HG03159 (cell line): ENCODE measurements around the gene MVP.
"Not testable (repeated sequence)": the region's sequence is repeated elsewhere in the genome, so short reads cannot be mapped to it uniquely, and the experiment has no call there.

Source experiments
- ATAC-seq: cut with Tn5 transposase; IDR thresholded peaks from one replicate; pipeline ENCODE4 v1.9.1; 2021; ENCODE audit warnings: mild to moderate bottlenecking, moderate library complexity; ENCODE audit not compliant: unreplicated experiment

Gene MVP

GRCh38 chr16:29820271-29820701, at the start of gene MVP:
Gene MVP, plus strand, starts transcription at chr16:29820462. Its CDS starts 10,088 bp downstream, at chr16:29830550.
- ATAC-seq, result no peak

DNA sequence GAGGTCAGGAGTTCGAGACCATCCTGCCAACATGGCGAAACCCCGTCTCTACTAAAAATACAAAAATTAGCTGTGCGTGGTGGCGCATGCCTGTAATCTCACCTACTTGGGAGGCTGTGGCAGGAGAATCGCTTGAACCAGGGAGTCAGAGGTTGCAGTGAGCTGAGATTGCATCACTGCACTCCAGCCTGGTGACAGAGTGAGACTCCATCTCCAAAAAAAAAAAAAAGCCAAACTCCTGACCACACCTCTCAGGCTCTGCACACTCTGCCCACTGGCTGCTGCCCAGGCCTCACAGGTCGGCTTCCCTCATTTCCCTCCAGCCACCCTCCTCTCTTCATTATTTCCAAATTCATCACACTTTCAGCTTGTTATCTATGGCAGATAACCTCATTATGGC, 47.9 kb upstream of the MVP start:
- ATAC-seq, result not testable (repeated sequence)

DNA sequence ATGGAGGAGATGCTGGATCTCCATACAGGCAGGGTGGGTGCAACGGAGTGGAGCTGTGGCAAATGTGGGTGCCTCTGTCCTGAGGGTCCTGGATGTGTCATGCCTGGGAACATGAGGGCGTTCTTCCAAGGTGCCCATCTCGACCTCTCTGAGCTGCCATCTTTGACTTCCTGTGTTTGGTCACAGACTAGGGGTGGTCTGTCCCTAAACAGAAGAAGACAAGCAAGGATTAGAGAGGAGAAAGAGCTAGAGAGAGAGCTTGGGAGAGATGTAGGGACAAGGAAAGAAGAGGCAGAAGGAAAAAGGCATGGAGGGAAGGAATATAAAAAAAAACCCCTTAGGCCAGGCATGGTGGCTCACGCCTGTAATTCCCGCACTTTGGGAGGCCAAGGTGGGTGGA, 45.5 kb upstream of the MVP start:
- ATAC-seq, result no peak

GRCh38 chr16:29775742-29776408, 44.4 kb upstream of the MVP start:
- ATAC-seq, result no peak

- ATAC-seq, result no peak
These were observed 42.5 kb upstream of the MVP start, which contains the start of gene ZG16 for GRCh38 chr16:29777576-29778350. Gene ZG16, plus strand, starts transcription at chr16:29778256. Its CDS starts 1,011 bp downstream, at chr16:29779267.

GRCh38 chr16:29779474-29779873, 40.8 kb upstream of the MVP start:
- no peak for ATAC-seq

- ATAC-seq, result not testable (repeated sequence)
These were observed 36.9 kb upstream of the MVP start for GRCh38 chr16:29783094-29783953.

DNA sequence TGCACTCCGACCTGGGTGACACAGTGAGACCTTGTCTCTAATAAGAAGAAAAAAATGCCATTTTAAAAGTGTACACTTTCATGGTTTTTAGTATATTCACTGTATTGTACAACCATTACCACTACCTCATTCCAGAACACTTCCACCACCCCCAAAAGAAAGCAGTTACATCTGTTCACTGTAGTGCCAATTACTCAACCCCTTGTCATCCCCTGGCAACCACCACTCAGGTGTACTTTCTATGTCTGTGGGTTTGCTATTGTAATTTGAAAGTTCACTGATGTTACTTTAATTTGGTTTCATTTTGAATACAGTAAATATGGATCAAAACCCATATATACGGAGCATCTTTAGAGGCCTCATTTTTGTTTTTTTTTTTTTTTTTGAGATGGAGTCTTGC, 36.1 kb upstream of the MVP start:
- ATAC-seq, result no peak

DNA sequence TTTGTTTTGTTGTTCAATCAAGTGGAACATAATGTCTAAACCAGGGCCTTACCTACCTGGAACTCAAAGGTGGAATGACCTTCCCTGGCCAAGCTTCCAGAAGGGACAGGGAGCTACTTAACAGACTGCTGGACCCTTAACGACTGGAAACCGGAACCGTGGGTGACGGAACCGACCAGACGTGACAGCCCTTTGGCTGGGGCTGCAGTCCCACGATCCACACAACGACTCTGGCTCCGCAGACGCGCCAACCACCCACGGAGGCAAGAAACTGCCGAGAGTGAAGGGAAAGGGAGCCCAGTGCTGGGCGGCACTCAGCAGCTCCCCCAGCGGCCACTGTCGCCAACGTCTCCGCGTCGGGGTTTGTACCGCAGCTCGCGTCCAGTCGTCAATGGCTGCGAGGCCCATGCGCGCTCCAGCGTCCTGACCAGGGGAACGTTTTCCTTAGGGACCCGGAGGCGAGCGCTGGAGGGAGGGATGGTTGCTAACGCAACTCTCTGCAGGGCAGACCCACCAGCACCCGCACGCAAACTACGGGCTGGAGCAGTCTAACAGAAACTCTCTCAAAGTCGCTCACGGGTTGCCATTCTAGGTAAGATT, 35.3 kb upstream of the MVP start:
- ATAC-seq, result no peak

DNA sequence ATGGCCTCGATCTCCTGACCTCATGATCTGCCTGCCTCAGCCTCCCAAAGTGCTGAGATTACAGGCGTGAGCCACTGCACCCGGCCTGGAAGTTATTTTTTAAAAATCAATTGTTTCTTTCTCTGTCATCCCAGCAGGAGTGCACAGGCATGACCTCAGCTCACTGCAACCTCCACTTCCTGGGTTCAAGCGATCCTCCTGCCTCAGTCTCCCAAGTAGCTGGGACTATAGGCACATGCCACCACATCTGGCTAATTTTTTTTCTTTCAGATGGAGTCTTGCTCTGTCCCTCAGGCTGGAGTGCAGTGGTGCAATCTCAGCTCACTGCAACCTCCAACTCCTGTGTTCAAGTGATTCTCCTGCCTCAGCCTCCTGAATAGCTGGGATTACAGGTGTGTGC, 33.1 kb upstream of the MVP start:
- not testable (repeated sequence) for ATAC-seq

DNA sequence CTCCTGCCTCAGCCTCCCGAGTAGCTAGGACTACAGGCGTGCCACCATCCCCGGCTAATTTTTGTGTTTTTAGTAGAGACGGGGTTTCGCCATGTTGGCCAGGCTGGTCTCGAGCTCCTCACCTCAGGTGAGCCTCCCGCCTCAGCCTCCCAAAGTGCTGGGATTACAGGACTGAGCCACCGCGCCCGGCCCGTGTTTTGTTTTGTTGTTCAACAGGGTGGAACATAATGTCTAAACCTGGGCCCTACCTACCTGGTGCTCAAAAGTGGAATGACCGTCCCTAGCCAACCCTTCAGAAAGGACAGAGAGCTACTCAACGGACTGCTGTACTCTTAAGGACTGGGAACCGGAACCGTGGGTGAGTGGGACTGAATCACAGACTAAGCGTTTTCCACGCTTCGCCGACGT, 30.5 kb upstream of the MVP start:
- ATAC-seq, result no peak

DNA sequence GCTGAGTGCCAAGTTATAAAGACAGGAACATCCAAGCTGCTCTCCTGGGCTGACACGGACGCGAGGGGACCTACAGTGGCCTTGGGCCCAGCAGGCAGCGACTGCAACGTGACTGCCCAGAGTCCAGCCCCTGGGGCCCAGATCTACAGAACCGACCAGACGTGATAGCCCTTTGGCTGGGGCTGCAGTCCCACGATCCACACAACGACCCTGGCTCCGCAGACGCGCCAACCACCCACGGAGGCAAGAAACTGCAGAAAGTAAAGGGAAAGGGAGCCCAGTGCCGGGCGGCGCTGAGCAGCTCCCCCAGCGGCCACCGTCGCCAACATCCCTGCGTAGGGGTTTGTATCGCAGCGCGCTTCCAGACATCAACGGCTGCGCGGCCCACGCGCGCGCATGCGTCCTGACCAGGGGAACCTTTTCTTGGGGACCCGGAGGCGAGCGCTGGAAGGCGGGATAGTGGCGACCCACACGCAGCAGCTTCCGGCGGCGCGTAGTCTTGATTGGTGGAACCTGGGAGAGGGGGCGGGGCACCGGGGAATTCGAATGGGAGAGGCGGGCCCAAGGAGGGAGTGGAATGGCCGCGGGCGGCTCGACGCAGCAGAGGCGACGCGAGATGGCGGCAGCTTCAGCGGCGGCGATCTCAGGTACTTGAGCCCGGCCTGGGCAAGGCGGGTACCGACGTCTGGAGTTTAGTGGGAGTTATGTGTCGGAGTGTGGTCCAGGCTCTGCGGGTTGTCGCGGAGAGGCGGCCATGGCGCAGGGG, 29.9 kb upstream of the MVP start, which contains the start of gene KIF22:
TSS of gene KIF22 (plus strand) at position 569 of the 766 bp plus-strand sequence. CDS start at position 578, 9 bp downstream.
- peak; percentile 96 for ATAC-seq

DNA sequence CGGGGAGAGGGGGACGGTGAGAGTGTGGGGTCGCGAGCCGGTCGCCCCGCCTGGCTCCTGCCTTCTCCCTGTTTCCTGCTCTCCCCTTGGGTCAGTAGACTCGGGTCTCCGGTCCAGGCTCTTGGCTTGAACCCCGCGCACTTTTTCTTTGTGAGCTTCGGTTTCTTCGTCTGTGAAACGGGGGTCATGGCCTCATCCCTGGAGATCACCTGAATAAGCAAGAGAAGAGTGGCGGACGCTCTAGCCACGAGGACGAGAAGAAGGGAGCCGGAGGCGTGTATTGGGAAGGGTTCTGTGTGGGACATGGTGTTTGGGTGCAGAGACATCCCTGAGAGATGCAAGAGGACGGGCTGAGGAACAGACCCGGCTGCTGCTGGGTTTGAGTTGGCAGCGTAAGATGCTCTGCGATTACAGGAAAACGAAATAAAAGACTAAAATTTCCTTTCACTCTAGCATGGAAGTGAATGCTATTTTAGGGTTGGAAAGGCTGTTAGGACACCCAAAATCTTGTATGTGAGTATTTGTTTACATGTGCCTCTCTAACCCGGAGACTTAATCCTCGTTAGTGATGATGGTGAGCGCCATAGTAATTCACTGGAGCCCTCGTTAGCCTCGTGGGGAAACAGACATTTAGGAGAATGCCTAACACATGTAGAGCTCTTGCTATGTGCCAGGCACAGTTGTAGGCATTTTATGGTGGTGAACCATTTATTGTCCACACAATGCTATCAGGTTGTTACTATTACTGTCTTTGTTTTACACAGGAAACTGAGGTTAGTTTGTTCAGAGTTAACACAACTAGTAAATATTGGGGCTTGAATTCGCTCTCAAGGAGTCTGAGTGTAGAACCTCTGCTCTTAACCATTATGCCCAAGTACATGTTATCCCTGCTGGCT, 29.1 kb upstream of the MVP start:
- no peak for ATAC-seq

DNA sequence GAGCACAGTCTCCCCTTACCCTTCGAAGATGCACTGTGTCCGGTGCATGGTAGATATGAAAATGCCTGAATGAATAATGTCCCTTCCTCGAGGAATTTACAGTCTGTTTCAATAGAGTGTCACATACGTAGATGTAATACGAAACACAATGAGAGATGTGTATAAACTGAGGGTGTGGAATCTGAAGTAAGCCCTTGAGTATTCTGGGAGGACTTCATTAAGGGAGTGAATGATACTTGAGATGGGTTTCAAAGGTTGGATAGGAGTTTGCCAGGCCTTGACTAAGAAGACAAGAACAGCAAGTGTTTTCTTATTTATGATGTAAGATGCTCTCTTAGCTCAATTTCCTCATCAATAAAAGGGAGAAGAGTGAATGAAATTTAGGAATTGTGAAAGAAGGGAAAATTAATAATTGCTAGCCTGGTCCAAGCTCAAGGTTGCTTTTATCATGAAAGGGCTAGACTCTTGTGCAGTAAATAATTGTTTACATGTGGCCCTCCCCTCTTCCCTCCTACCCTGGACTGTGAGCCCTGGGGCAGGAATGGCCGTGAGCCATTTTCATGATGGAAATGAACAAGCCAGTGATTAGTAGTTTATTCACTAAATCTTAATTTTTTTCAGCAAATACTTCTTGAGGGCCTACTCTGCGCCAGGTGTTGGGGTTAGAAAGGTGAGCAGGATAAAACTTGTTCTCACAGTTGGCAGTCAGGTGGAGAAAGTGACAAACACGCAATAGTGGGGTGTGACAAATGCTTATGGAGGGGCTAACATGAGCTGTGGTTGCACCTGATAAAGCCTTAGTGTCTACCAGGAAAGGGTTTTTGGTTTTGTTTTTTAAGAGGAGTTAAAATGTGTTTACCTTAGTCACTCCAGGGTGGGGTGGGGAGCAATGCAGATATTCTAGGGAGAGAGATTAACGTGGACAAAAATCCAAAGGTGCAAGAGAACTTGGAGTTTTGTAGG, 28.1 kb upstream of the MVP start:
- ATAC-seq, result no peak

GRCh38 chr16:29793153-29793552, 27.1 kb upstream of the MVP start:
- not testable (repeated sequence) for ATAC-seq

DNA sequence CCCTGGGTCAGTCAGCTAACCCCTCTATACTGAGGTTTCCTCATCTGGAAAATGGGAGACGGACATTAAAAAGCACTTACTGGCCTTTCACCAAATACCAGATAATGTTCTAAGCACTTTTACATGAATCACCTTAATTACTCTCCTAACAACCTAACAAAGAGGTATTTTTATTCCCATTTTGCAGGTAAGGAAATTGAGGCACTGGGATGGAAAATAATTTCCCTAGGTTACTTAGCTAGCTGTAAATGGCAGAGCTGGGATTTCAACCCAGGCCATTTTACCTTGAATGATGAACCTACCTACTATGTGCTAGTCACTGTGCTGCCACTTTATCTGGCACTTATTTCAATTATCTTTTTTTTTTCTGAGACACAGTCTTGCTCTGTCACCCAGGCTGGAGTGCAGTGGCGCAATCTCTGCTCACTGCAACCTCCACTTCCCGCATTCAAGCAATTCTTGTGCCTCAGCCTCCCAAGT, 26.0 kb upstream of the MVP start:
- no peak for ATAC-seq

GRCh38 chr16:29802416-29802935, 17.8 kb upstream of the MVP start:
- no peak for ATAC-seq
